Testis (tissue), 2 donors: ENCODE measurements around the gene MACROD2.

ENCODE experiments used
- POLR2A ChIP-seq: fragments of 450-650 bp; IDR thresholded peaks from one replicate; pipeline ENCODE4 v1.6.1; 2017; ENCODE audit warnings: antibody characterized with exemption, mild to moderate bottlenecking, moderate library complexity
- TF ChIP-seq, protein P1 (sequence below), 3 experiments: fragments of 450-650 bp in 2 of 3; fragments of 200-600 bp in 1 of 3; sonication (generic) in 1 of 3; IDR thresholded peaks; one replicate each; pipeline ENCODE4 v1.5.1; 2016 to 2019; ENCODE audit warnings: antibody characterized with exemption in 3 of 3, mild to moderate bottlenecking in 2 of 3, moderate library complexity in 1 of 3

DNA sequence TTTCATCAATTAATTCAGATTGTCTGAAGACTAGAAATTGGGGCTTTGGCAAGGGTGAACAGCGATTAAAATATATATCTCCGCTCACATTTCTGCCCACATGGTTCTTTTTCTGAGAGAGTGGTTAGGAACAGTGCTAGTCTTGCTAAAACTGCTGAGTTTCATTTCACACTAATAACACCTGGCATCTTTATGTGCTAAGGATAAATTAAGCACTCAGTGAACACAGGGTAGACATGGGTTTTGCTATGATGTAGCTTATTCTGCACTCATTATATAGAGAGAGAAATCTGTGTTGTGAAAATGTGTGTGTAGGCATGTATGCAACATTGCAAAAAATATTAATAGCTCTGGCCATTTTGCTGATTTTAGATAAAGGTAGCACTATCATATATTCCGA, 965.5 kb downstream of the MACROD2 start:
- TF ChIP-seq, protein P1, sequence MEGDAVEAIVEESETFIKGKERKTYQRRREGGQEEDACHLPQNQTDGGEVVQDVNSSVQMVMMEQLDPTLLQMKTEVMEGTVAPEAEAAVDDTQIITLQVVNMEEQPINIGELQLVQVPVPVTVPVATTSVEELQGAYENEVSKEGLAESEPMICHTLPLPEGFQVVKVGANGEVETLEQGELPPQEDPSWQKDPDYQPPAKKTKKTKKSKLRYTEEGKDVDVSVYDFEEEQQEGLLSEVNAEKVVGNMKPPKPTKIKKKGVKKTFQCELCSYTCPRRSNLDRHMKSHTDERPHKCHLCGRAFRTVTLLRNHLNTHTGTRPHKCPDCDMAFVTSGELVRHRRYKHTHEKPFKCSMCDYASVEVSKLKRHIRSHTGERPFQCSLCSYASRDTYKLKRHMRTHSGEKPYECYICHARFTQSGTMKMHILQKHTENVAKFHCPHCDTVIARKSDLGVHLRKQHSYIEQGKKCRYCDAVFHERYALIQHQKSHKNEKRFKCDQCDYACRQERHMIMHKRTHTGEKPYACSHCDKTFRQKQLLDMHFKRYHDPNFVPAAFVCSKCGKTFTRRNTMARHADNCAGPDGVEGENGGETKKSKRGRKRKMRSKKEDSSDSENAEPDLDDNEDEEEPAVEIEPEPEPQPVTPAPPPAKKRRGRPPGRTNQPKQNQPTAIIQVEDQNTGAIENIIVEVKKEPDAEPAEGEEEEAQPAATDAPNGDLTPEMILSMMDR (IDR thresholded peaks at IDR 0.05) = no peak
- no peak for TF ChIP-seq POLR2A
